ENCODE measurements around the gene MRPS34. TPM values are rescaled to one million over a fixed set of nuclear protein-coding genes. Genes with fewer than 3 reads are reported as not detected.
"Not testable (repeated sequence)": the region's sequence is repeated elsewhere in the genome, so short reads cannot be mapped to it uniquely, and the experiment has no call there.

The MRPS34 gene
- total RNA-seq, 2 experiments from 2014 or later: 175 to 193 TPM

DNA sequence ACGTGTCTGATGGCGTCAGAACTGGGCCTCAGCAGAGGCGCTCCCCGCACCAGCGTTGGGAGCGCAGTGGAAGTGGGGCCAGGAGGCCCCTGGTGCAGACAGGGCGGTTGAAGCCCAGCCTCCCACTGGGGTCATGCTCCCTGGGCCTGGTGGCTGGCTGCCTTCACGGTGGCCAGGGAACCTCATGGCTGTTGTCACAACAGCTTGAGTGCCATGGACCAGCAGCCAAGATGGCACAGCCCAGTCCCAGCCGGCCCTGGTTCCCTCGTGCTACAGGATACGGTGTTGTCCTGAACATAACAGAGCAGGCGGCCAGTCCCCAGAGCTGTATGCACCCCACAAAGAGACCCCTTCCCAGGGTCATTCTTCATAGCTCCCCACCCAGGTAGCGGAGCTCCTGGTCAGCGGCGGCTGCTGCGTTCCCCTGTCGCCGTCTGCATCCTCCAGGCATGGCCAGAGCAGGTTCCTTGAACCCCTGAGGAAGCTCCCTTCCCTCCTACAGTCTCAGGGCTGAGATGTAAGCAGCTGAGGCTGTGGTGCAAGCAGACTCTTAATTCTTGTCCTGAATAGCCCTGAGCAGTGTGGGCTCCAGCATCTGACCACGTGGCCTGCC is 31.3 kb downstream of the MRPS34 start:
- ChIA-PET CTCF (no interaction called here), POLR2A (no interaction called here)
- Mint-ChIP-seq H3K27ac (no peak overlapping the region), H3K4me3 (no peak overlapping the region), H3K36me3 (ENCODE audit: low read depth) (no peaks in the 10 kb centered on the region), H3K9me3 (no peaks in the 10 kb centered on the region), H3K27me3 (no peaks in the 10 kb centered on the region), H3K4me1 (ENCODE audit: low read depth) (no peaks in the 10 kb centered on the region)
- DNase-seq: no peak
- intact Hi-C loops (cut with micrococcal nuclease): no loop called here
- TF ChIP-seq, protein P1, sequence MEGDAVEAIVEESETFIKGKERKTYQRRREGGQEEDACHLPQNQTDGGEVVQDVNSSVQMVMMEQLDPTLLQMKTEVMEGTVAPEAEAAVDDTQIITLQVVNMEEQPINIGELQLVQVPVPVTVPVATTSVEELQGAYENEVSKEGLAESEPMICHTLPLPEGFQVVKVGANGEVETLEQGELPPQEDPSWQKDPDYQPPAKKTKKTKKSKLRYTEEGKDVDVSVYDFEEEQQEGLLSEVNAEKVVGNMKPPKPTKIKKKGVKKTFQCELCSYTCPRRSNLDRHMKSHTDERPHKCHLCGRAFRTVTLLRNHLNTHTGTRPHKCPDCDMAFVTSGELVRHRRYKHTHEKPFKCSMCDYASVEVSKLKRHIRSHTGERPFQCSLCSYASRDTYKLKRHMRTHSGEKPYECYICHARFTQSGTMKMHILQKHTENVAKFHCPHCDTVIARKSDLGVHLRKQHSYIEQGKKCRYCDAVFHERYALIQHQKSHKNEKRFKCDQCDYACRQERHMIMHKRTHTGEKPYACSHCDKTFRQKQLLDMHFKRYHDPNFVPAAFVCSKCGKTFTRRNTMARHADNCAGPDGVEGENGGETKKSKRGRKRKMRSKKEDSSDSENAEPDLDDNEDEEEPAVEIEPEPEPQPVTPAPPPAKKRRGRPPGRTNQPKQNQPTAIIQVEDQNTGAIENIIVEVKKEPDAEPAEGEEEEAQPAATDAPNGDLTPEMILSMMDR (IDR thresholded peaks at IDR 0.05): no peak
- no peak for ATAC-seq

DNA sequence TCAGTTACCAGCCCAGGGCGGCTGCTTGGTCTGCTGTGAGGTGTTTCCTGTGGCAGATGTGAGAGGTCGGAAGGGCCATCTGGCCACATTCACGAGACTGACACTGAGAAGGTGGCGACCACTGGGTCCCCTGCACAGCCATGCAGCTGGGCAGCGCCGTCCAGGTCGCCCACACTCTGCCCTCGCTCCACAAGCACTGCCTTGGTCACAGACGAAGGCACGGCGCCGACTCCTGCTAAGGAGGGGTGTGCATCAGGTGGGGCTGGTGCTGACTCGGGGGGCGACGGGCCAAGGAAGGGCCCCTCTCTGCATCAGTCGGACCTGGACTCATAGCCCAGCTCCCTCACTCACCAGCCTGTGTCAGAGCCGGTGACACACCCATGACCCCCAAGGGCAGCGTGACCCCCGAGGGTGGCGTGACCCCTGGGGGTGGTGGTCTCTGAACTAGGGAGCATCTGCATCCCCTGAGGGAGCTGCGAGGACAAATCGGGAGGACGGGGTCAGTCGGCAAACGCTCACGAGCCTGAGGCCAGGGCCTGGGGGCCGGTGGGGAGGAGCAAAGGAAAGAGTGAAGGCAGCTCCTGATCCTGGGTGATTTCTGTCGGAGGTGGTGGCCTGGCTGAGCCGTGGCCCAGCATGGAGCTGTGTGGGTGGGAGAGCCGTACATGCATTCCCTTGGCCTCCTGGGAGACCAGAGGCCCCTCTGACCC is 32.0 kb downstream of the MRPS34 start:
- DNase-seq (no peak), ATAC-seq (no peak)
- Mint-ChIP-seq H3K4me1 (ENCODE audit: low read depth) (no peaks in the 10 kb centered on the region), H3K27me3 (no peaks in the 10 kb centered on the region), H3K4me3 (no peak overlapping the region), H3K9me3 (no peaks in the 10 kb centered on the region), H3K36me3 (ENCODE audit: low read depth) (no peaks in the 10 kb centered on the region), H3K27ac (no peak overlapping the region)
- intact Hi-C loops (cut with micrococcal nuclease): no loop called here
- ChIA-PET CTCF (no interaction called here), POLR2A (no interaction called here)
- TF ChIP-seq, protein P1 (IDR thresholded peaks at IDR 0.05): no peak

DNA sequence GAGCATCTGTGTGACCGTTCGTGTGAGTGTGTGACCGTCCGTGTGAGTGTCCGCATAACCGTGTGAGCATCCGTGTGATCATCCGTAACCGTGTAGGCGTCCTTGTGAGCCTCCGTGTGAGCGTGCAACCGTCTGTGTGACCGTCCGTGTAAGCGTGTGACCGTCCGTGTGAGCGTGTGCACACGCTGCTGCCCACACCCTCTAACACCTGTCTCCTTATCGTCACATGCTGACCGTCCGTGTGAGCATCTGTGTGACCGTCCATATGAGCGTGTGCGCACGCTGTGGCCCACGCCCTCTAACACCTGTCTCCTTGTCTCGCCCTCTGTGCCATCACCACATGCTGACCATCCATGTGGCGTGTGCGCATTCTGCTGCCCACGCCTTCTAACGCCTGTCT is 32.7 kb downstream of the MRPS34 start:
- CTCF ChIA-PET: no interaction called here
- Mint-ChIP-seq H3K9me3 (no peaks in the 10 kb centered on the region), H3K36me3 (ENCODE audit: low read depth) (no peaks in the 10 kb centered on the region), H3K4me3 (no peak overlapping the region), H3K27me3 (no peaks in the 10 kb centered on the region), H3K27ac (no peak overlapping the region), H3K4me1 (ENCODE audit: low read depth) (no peaks in the 10 kb centered on the region)
- POLR2A ChIA-PET: no interaction called here
- DNase-seq (no peak), ATAC-seq (no peak)
- intact Hi-C loops (cut with micrococcal nuclease): no loop called here
- TF ChIP-seq, protein P1 (IDR thresholded peaks at IDR 0.05): no peak

DNA sequence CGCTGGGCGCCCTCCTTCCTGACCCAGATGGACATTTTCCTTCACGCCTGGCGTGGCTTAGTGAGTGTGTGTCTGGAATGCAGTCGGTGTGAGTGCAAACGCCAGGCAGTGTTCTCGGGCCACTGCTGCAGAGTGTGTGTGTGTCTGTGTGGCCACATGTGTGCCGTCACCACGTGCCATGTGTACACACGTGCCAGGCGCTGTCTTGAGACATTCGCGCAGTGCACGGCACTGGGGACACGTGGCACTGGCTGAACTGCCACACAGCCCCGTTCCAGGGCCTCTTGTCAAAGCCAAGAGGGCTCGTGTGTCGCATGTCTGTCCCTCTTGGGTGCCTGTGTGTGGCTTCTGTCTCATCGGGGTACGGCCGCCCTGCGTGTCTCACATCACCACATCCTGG is 38.1 kb downstream of the MRPS34 start:
- ChIA-PET CTCF (no interaction called here), POLR2A (no interaction called here)
- ATAC-seq: no peak
- TF ChIP-seq, protein P1 (IDR thresholded peaks at IDR 0.05): no peak
- no peak for DNase-seq
- no peaks in the 10 kb centered on the region for H3K4me1 Mint-ChIP-seq (ENCODE audit: low read depth)
- intact Hi-C loops (cut with micrococcal nuclease): no loop called here
- H3K4me3 Mint-ChIP-seq: no peak overlapping the region
- H3K27ac Mint-ChIP-seq: no peak overlapping the region
- H3K27me3 Mint-ChIP-seq: no peaks in the 10 kb centered on the region
- peaks cover 1% of the 10 kb centered on the region for H3K36me3 Mint-ChIP-seq (ENCODE audit: low read depth)
- no peaks in the 10 kb centered on the region for H3K9me3 Mint-ChIP-seq

DNA sequence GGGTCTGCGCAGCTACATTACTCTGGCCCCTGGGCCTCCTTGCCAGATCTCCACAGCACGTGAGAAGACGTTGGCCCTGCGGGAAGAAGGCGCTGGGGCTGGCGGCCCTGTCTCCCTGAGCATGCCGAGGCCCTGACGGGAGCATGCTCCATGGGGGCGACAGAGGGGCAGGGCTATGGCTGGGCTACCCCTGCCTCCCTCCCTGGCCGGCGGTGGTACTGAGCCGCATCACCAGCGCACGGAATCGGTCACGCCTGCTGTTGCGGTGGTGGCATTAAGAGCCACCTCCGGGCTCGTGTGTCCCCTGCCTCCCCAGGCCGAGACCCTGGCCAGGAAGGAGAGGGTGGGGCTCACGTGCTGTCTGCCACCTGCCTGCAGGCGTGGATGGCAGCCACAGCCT is 38.8 kb downstream of the MRPS34 start:
- no peak for ATAC-seq
- peaks cover 1% of the 10 kb centered on the region for H3K36me3 Mint-ChIP-seq (ENCODE audit: low read depth)
- intact Hi-C loops (cut with micrococcal nuclease): no loop called here

DNA sequence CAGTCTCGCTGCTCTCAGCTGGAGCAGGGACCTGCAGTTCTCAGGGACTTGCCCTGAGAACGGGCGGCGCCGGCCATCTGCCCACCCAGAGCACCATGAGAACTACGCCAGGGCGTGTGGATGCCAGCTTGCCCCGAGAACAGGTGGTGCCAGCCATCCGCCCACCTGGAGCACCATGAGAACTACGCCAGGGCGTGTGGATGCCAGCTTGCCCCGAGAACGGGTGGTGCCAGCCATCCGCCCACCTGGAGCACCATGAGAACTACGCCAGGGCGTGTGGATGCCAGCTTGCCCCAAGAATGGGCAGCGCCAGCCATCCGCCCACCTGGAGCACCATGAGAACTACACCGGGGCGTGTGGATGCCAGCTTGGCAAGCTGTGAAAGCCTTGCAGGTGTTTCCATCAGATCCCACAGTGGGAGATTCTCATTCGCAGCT is 40.4 kb downstream of the MRPS34 start:
- not testable (repeated sequence) for H3K9me3 Mint-ChIP-seq

More for the DNA sequence above, 38.8 kb downstream of the MRPS34 start:
- TF ChIP-seq, protein P1 (IDR thresholded peaks at IDR 0.05): no peak
- ChIA-PET CTCF (no interaction called here), POLR2A (no interaction called here)
- H3K4me1 Mint-ChIP-seq (ENCODE audit: low read depth): no peaks in the 10 kb centered on the region
- no peak overlapping the region for H3K27ac Mint-ChIP-seq
- no peaks in the 10 kb centered on the region for H3K9me3 Mint-ChIP-seq
- no peak overlapping the region for H3K4me3 Mint-ChIP-seq
- DNase-seq: no peak
- H3K27me3 Mint-ChIP-seq: no peaks in the 10 kb centered on the region

More for the DNA sequence above, 40.4 kb downstream of the MRPS34 start:
- intact Hi-C loops (cut with micrococcal nuclease); H3K4me3 Mint-ChIP-seq; DNase-seq; H3K27ac Mint-ChIP-seq; CTCF ChIA-PET; H3K36me3 Mint-ChIP-seq (ENCODE audit: low read depth); POLR2A ChIA-PET; ATAC-seq; H3K27me3 Mint-ChIP-seq; H3K4me1 Mint-ChIP-seq (ENCODE audit: low read depth): not testable (repeated sequence)

Data from activated CD8-positive, alpha-beta T cell treated with anti-CD3 and anti-CD28 coated beads for 36 hours (primary cell).